Mesendoderm (in vitro differentiated cells): ENCODE results near the gene GATAD1.
"Not testable (repeated sequence)": the region's sequence is repeated elsewhere in the genome, so short reads cannot be mapped to it uniquely, and the experiment has no call there.

Experiments
- DNase-seq: peaks from one replicate; pipeline ENCODE4 v3.0.0; 2013
- H2AK5ac ChIP-seq: 2 replicates; pipeline ENCODE4 v1.6.1; 2013; ENCODE audit warnings: low read length, inconsistent platforms
- H2BK120ac ChIP-seq: 2 replicates; pipeline ENCODE4 v1.6.1; 2013; ENCODE audit warnings: low read depth, mild to moderate bottlenecking, low read length, moderate library complexity, mixed read lengths
- H2BK15ac ChIP-seq: replicated peaks from 2 replicates; pipeline ENCODE4 v1.6.1; 2013; ENCODE audit warnings: low read depth, mild to moderate bottlenecking, moderate library complexity
- H2BK5ac ChIP-seq: 2 replicates; pipeline ENCODE4 v1.6.1; 2013; ENCODE audit warnings: low read length, inconsistent platforms
- H3K18ac ChIP-seq: 2 replicates; pipeline ENCODE4 v1.6.1; 2013; ENCODE audit warnings: mild to moderate bottlenecking, low read length, mixed read lengths
- H3K23ac ChIP-seq: one replicate; pipeline ENCODE4 v1.6.1; 2013; ENCODE audit warnings: low read length
- H3K27ac ChIP-seq: 2 replicates; pipeline ENCODE4 v1.5.1; 2013; ENCODE audit warnings: low read depth, mild to moderate bottlenecking, inconsistent platforms, low read length, moderate library complexity
- H3K27me3 ChIP-seq: 2 replicates; pipeline ENCODE4 v1.6.1; 2013; ENCODE audit warnings: low read length, control low read depth, mild to moderate bottlenecking, inconsistent platforms; ENCODE audit not compliant: insufficient read depth, poor library complexity
- H3K36me3 ChIP-seq: 2 replicates; pipeline ENCODE4 v1.6.1; 2013; ENCODE audit warnings: low read length, inconsistent platforms; ENCODE audit not compliant: control insufficient read depth, insufficient read depth
- H3K4ac ChIP-seq: one replicate; pipeline ENCODE4 v1.6.1; 2013; ENCODE audit warnings: low read depth, mild to moderate bottlenecking, low read length, moderate library complexity
- H3K4me1 ChIP-seq: 2 replicates; pipeline ENCODE4 v1.6.1; 2013; ENCODE audit warnings: low read depth, low read length, inconsistent platforms; ENCODE audit not compliant: control insufficient read depth
- H3K4me2 ChIP-seq: 2 replicates; pipeline ENCODE4 v1.6.1; 2013; ENCODE audit warnings: low read length
- H3K4me3 ChIP-seq: 2 replicates; pipeline ENCODE4 v1.5.1; 2013; ENCODE audit warnings: mild to moderate bottlenecking, low read length
- H3K56ac ChIP-seq: one replicate; pipeline ENCODE4 v1.6.1; 2013; ENCODE audit warnings: low read length
- H3K79me1 ChIP-seq: 2 replicates; pipeline ENCODE4 v1.6.1; 2013; ENCODE audit warnings: low read length, inconsistent platforms
- H3K79me2 ChIP-seq: 2 replicates; pipeline ENCODE4 v1.6.1; 2013; ENCODE audit warnings: mild to moderate bottlenecking, low read length; ENCODE audit not compliant: control insufficient read depth, insufficient read depth
- H3K9ac ChIP-seq: 2 replicates; pipeline ENCODE4 v1.6.1; 2013; ENCODE audit warnings: low read length, inconsistent platforms
- H4K5ac ChIP-seq: one replicate; pipeline ENCODE4 v1.6.1; 2013; ENCODE audit warnings: low read length
- H4K8ac ChIP-seq: one replicate; pipeline ENCODE4 v1.6.1; 2013; ENCODE audit warnings: low read depth, mild to moderate bottlenecking, control low read depth, low read length, moderate library complexity
- WGBS: extraction: QIAGEN DNeasy Blood & Tissue Kit; methylation state at CpG from one replicate; pipeline ENCODE4 v1.1.7; 2013; ENCODE audit warnings: low lambda C conversion rate, missing lambda C conversion rate; ENCODE audit not compliant: insufficient coverage; ENCODE audit errors: extremely low coverage; 5-methylcytosine and 5-hydroxymethylcytosine counted together

GATAD1 gene

GRCh38 chr7:92478095-92478494 lies 30.8 kb downstream of the GATAD1 start:
- Histone ChIP-seq H3K23ac (no peak overlapping the region), H3K4me1 (peaks cover under 1% of the 10 kb centered on the region), H3K27ac (no peak overlapping the region), H2BK120ac (no peak overlapping the region), H3K79me2 (no peaks in the 10 kb centered on the region), H3K56ac (no peak overlapping the region), H3K4me3 (no peak overlapping the region), H2AK5ac (no peak overlapping the region), H3K4ac (no peak overlapping the region), H3K9ac (no peak overlapping the region), H3K36me3 (no peaks in the 10 kb centered on the region), H3K18ac (no peak overlapping the region), H2BK15ac (no peak overlapping the region), H4K8ac (no peak overlapping the region), H4K5ac (no peak overlapping the region), H3K4me2 (no peak overlapping the region), H2BK5ac (no peak overlapping the region), H3K27me3 (no peaks in the 10 kb centered on the region), H3K79me1 (no peaks in the 10 kb centered on the region)
- no peak for DNase-seq
- no CpG with 5 or more reads among the region's 9 CpGs for WGBS

- no peak for DNase-seq
- WGBS = no CpG with 5 or more reads among the region's 4 CpGs
- H3K18ac ChIP-seq = no peak overlapping the region
- H3K4me2 ChIP-seq = no peak overlapping the region
- peaks cover 2% of the 10 kb centered on the region for H3K4me1 ChIP-seq
- H2BK5ac ChIP-seq = no peak overlapping the region
- no peaks in the 10 kb centered on the region for H3K79me1 ChIP-seq
- H3K36me3 ChIP-seq = no peaks in the 10 kb centered on the region
- H2BK120ac ChIP-seq = no peak overlapping the region
- H4K5ac ChIP-seq = no peak overlapping the region
- H4K8ac ChIP-seq = no peak overlapping the region
- H2BK15ac ChIP-seq = no peak overlapping the region
- no peak overlapping the region for H3K4me3 ChIP-seq
- H3K23ac ChIP-seq = no peak overlapping the region
- H3K4ac ChIP-seq = no peak overlapping the region
- H3K27ac ChIP-seq = no peak overlapping the region
- no peaks in the 10 kb centered on the region for H3K79me2 ChIP-seq
- no peak overlapping the region for H3K9ac ChIP-seq
- no peaks in the 10 kb centered on the region for H3K27me3 ChIP-seq
- H3K56ac ChIP-seq = no peak overlapping the region
- H2AK5ac ChIP-seq = no peak overlapping the region
Measured at GRCh38 chr7:92478711-92479110, 31.4 kb downstream of the GATAD1 start.

- H2BK15ac ChIP-seq, H3K23ac ChIP-seq, H3K27me3 ChIP-seq, H2BK5ac ChIP-seq, H3K27ac ChIP-seq, H4K5ac ChIP-seq, H4K8ac ChIP-seq, H3K9ac ChIP-seq, H3K79me2 ChIP-seq, H3K79me1 ChIP-seq, H2BK120ac ChIP-seq, H3K4me1 ChIP-seq, H3K4me3 ChIP-seq, H3K4me2 ChIP-seq, H2AK5ac ChIP-seq, DNase-seq, H3K56ac ChIP-seq, H3K18ac ChIP-seq, H3K4ac ChIP-seq, H3K36me3 ChIP-seq: not testable (repeated sequence)
- WGBS = no CpG with 5 or more reads among the region's 4 CpGs
Measured at GRCh38 chr7:92479146-92479545, 31.9 kb downstream of the GATAD1 start.

- not testable (repeated sequence) for H3K36me3 ChIP-seq, H3K56ac ChIP-seq, H4K5ac ChIP-seq, H2BK5ac ChIP-seq, H3K27me3 ChIP-seq, H3K27ac ChIP-seq, H3K79me1 ChIP-seq, H3K4me2 ChIP-seq, H3K9ac ChIP-seq, H3K4me3 ChIP-seq, H3K18ac ChIP-seq, H2BK15ac ChIP-seq, H3K23ac ChIP-seq, H3K4me1 ChIP-seq, H3K4ac ChIP-seq, H3K79me2 ChIP-seq, H2BK120ac ChIP-seq, H4K8ac ChIP-seq, H2AK5ac ChIP-seq
- DNase-seq = peak; percentile 49
- no CpG with 5 or more reads among the region's 6 CpGs for WGBS
Measured at GRCh38 chr7:92483624-92484023, 36.3 kb downstream of the GATAD1 start.

GRCh38 chr7:92484226-92484625 lies 36.9 kb downstream of the GATAD1 start:
- not testable (repeated sequence) for H2BK5ac ChIP-seq, H3K9ac ChIP-seq, H3K79me2 ChIP-seq, H2BK15ac ChIP-seq, H4K8ac ChIP-seq, H2BK120ac ChIP-seq, H4K5ac ChIP-seq, H2AK5ac ChIP-seq, H3K23ac ChIP-seq, H3K4me2 ChIP-seq, H3K4ac ChIP-seq, H3K27ac ChIP-seq, H3K18ac ChIP-seq, H3K36me3 ChIP-seq, H3K4me3 ChIP-seq, H3K4me1 ChIP-seq, H3K27me3 ChIP-seq, H3K79me1 ChIP-seq, DNase-seq
- WGBS = no CpG with 5 or more reads among the region's 6 CpGs
- peak overlapping the region; percentile 3 for H3K56ac ChIP-seq

- no peak overlapping the region for H3K4me2 ChIP-seq
- H2AK5ac ChIP-seq = no peak overlapping the region
- H4K5ac ChIP-seq = no peak overlapping the region
- no peak overlapping the region for H2BK5ac ChIP-seq
- WGBS = no CpG with 5 or more reads among the region's 2 CpGs
- H3K79me1 ChIP-seq = no peaks in the 10 kb centered on the region
- no peak overlapping the region for H3K18ac ChIP-seq
- H3K27ac ChIP-seq = no peak overlapping the region
- H3K36me3 ChIP-seq = no peaks in the 10 kb centered on the region
- no peak overlapping the region for H2BK120ac ChIP-seq
- H3K9ac ChIP-seq = no peak overlapping the region
- H3K4me1 ChIP-seq = peaks cover 2% of the 10 kb centered on the region
- DNase-seq = no peak
- H3K56ac ChIP-seq = no peak overlapping the region
- no peaks in the 10 kb centered on the region for H3K79me2 ChIP-seq
- no peak overlapping the region for H3K4ac ChIP-seq
- H4K8ac ChIP-seq = no peak overlapping the region
- no peak overlapping the region for H3K23ac ChIP-seq
- no peak overlapping the region for H3K4me3 ChIP-seq
- H3K27me3 ChIP-seq = no peaks in the 10 kb centered on the region
- no peak overlapping the region for H2BK15ac ChIP-seq
Measured at GRCh38 chr7:92485267-92485892, 38.1 kb downstream of the GATAD1 start.
